ENCODE measurements around the gene CORO1C. TPM values are rescaled to one million over a fixed set of nuclear protein-coding genes. Genes with fewer than 3 reads are reported as not detected.

Gene CORO1C
- total and polyA plus RNA-seq, 2 donors (not counting 3 experiments of a cell fraction or from before 2014, with no cell fraction given) = 150 to 240 TPM

GRCh38 chr12:108667349-108667748, 64.0 kb downstream of the CORO1C start:
- H2AFZ ChIP-seq (ENCODE audit: low read depth, low read length) = no peak overlapping the region
- no peak overlapping the region for H3K4me3 ChIP-seq (replicated peaks in 1 of 3; ENCODE audit: insufficient read depth in 1 of 3, low read depth in 1 of 3, low read length in 3 of 3)
- CTCF ChIA-PET = interaction anchor here (1.2 to 9.5 kb wide), 7 partner anchors 19 to 135 kb away, joined by 3 to 173 read pairs (median 10); no protein-coding TSS in a partner anchor
- no peaks in the 10 kb centered on the region for H3K36me3 ChIP-seq (ENCODE audit: control insufficient read depth in 2 of 2, extremely low read depth in 1 of 2, insufficient read depth in 2 of 2, low read length in 2 of 2)
- FAIRE-seq = no peak
- no peak for TF ChIP-seq CTCF (IDR thresholded peaks at IDR 0.05; ENCODE audit: extremely low read depth in 1 of 2, insufficient read depth in 1 of 2, low read depth in 1 of 2, low read length in 2 of 2)
- no peak for TF ChIP-seq FOS (IDR thresholded peaks at IDR 0.05; ENCODE audit: borderline replicate concordance, insufficient read depth, low read length)
- DNase-seq (ENCODE audit: low read depth, low spot score) = no peak
- H3K9me3 ChIP-seq (replicated peaks; ENCODE audit: control insufficient read depth, insufficient read depth, low read length) = no peaks in the 10 kb centered on the region
- H3K9me1 ChIP-seq (replicated peaks; ENCODE audit: control insufficient read depth, extremely low read depth, insufficient read depth, low read length) = no peaks in the 10 kb centered on the region
- no peaks in the 10 kb centered on the region for H4K20me1 ChIP-seq (replicated peaks; ENCODE audit: control insufficient read depth, extremely low read depth, insufficient read depth, low read length)
- no peak overlapping the region for H3K9ac ChIP-seq (replicated peaks; ENCODE audit: extremely low read depth, insufficient read depth, low read length)
- peaks cover 83% of the 10 kb centered on the region for H3K79me2 ChIP-seq (ENCODE audit: control insufficient read depth, insufficient read depth, low read length)
- dilution Hi-C loops (cut with MboI; ENCODE audit: extremely low pct_ligation_motif_present, low sequenced_read_pairs) = loop anchor here (25.0 kb wide), 1 partner anchor 170 kb away; no protein-coding TSS in a partner anchor
- H3K27ac ChIP-seq (ENCODE audit: insufficient read depth, low read depth, low read length) = no peak overlapping the region
- no TSS peak for BruUV-seq (replicated peaks)
- no peaks in the 10 kb centered on the region for H3K27me3 ChIP-seq (ENCODE audit: control insufficient read depth in 2 of 2, insufficient read depth in 2 of 2, low read length in 2 of 2)
- intact Hi-C loops (cut with micrococcal nuclease) = no loop called here
- H3K4me1 ChIP-seq (ENCODE audit: control insufficient read depth, extremely low read depth, insufficient read depth, low read length) = peaks cover 20% of the 10 kb centered on the region
- no peak overlapping the region for H3K4me2 ChIP-seq (ENCODE audit: insufficient read depth, low read length)
- POLR2A ChIA-PET = no interaction called here

GRCh38 chr12:108666401-108666881, 64.9 kb downstream of the CORO1C start:
- no peak for TF ChIP-seq EZH2 (IDR thresholded peaks at IDR 0.05; ENCODE audit: borderline replicate concordance, low read depth, low read length, severe bottlenecking)
- no peak for TF ChIP-seq MAX (IDR thresholded peaks at IDR 0.05; ENCODE audit: insufficient read depth, insufficient read length)
- TF ChIP-seq JUN (IDR thresholded peaks at IDR 0.05; ENCODE audit: borderline replicate concordance, insufficient read depth, insufficient read length, low read depth) = no peak
- no peak for TF ChIP-seq POLR2AphosphoS5 (IDR thresholded peaks at IDR 0.05; ENCODE audit: insufficient read depth, low read depth, low read length)
- no peak for TF ChIP-seq MYC (IDR thresholded peaks at IDR 0.05; ENCODE audit: low read depth, low read length)
- TF ChIP-seq GATA2 (IDR thresholded peaks at IDR 0.05; ENCODE audit: insufficient read depth, insufficient read length, low read depth, low read length) = no peak
- TF ChIP-seq POLR2A (IDR thresholded peaks at IDR 0.05; ENCODE audit: low read depth, low read length) = no peak
- no peak for TF ChIP-seq FOS (IDR thresholded peaks at IDR 0.05; ENCODE audit: borderline replicate concordance, insufficient read depth, low read length)
- no peak for TF ChIP-seq CTCF (IDR thresholded peaks at IDR 0.05; ENCODE audit: extremely low read depth in 1 of 2, insufficient read depth in 1 of 2, low read depth in 1 of 2, low read length in 2 of 2)
- dilution Hi-C loops (cut with MboI; ENCODE audit: extremely low pct_ligation_motif_present, low sequenced_read_pairs) = loop anchor here (25.0 kb wide), 1 partner anchor 171 kb away; no protein-coding TSS in a partner anchor
- FAIRE-seq (no peak), DNase-seq (ENCODE audit: low read depth, low spot score) (no peak)
- H3K4me1 ChIP-seq (ENCODE audit: control insufficient read depth, extremely low read depth, insufficient read depth, low read length) = peaks cover 20% of the 10 kb centered on the region
- no peak overlapping the region for H3K4me2 ChIP-seq (ENCODE audit: insufficient read depth, low read length)
- intact Hi-C loops (cut with micrococcal nuclease) = no loop called here
- no peaks in the 10 kb centered on the region for H3K9me3 ChIP-seq (replicated peaks; ENCODE audit: control insufficient read depth, insufficient read depth, low read length)
- H3K79me2 ChIP-seq (ENCODE audit: control insufficient read depth, insufficient read depth, low read length) = peaks cover 83% of the 10 kb centered on the region
- peaks cover 2 to 5% of the 10 kb centered on the region in 2 experiments for H3K36me3 ChIP-seq (ENCODE audit: control insufficient read depth in 2 of 2, extremely low read depth in 1 of 2, insufficient read depth in 2 of 2, low read length in 2 of 2)
- peak overlapping the region; percentile 15 for H3K27ac ChIP-seq (ENCODE audit: insufficient read depth, low read depth, low read length)
- no peak overlapping the region for H3K9ac ChIP-seq (replicated peaks; ENCODE audit: extremely low read depth, insufficient read depth, low read length)
- H4K20me1 ChIP-seq (replicated peaks; ENCODE audit: control insufficient read depth, extremely low read depth, insufficient read depth, low read length) = no peaks in the 10 kb centered on the region
- no peak overlapping the region for H3K4me3 ChIP-seq (replicated peaks in 1 of 3; ENCODE audit: insufficient read depth in 1 of 3, low read depth in 1 of 3, low read length in 3 of 3)
- H3K9me1 ChIP-seq (replicated peaks; ENCODE audit: control insufficient read depth, extremely low read depth, insufficient read depth, low read length) = no peaks in the 10 kb centered on the region
- BruUV-seq (replicated peaks) = no TSS peak
- H2AFZ ChIP-seq (ENCODE audit: low read depth, low read length) = no peak overlapping the region
- CTCF ChIA-PET = interaction anchor here (0.7 to 9.5 kb wide), 7 partner anchors 20 to 136 kb away, joined by 3 to 173 read pairs (median 6); no protein-coding TSS in a partner anchor
- POLR2A ChIA-PET = no interaction called here
- no peaks in the 10 kb centered on the region for H3K27me3 ChIP-seq (ENCODE audit: control insufficient read depth in 2 of 2, insufficient read depth in 2 of 2, low read length in 2 of 2)

Measured in endothelial cell of umbilical vein (primary cell).